K562 (cell line): ENCODE measurements around the gene TBXA2R. TPM values are rescaled to one million over a fixed set of nuclear protein-coding genes. Genes with fewer than 3 reads are reported as not detected.
A peak's percentile ranks its signal among the peaks of the same experiment; 100 is the strongest.

Experiments
- BCOR ChIP-seq: fragments of 450-650 bp; IDR thresholded peaks from 2 replicates; pipeline ENCODE4 v1.6.1; 2016
- ELF1 ChIP-seq: fragments of 200-800 bp; sonication (Bioruptor generic); IDR thresholded peaks from 2 replicates; pipeline ENCODE4 v1.6.1; 2016; ENCODE audit warnings: missing genetic modification characterization, missing compliant biosample characterization
- KLF1 ChIP-seq: fragments of 450-650 bp; IDR thresholded peaks from 2 replicates; pipeline ENCODE4 v1.6.1; 2016; ENCODE audit warnings: missing genetic modification characterization, missing compliant biosample characterization
- NFRKB ChIP-seq: fragments of 450-650 bp; IDR thresholded peaks from 2 replicates; pipeline ENCODE4 v1.6.1; 2016; ENCODE audit warnings: low read depth
- TARDBP ChIP-seq: fragments of 450-650 bp; IDR thresholded peaks from 2 replicates; pipeline ENCODE4 v1.6.1; 2016
- ZFP36 ChIP-seq: fragments of 150-350 bp; IDR thresholded peaks from 2 replicates; pipeline ENCODE4 v1.6.1; 2018; ENCODE audit warnings: low read length, low read depth; ENCODE audit not compliant: partially characterized antibody
- ZNF253 ChIP-seq: fragments of 250-450 bp; sonication (Bioruptor Pico); conservative IDR thresholded peaks from 2 replicates; pipeline ENCODE4 v1.6.1; 2021; ENCODE audit warnings: mild to moderate bottlenecking
- ZNF778 ChIP-seq: fragments of 450-650 bp; formaldehyde crosslinking; IDR thresholded peaks from 2 replicates; pipeline ENCODE4 v1.4.0; 2020; ENCODE audit warnings: mild to moderate bottlenecking, moderate library complexity
- polyA plus RNA-seq, 8 experiments: library from polyadenylated mRNA; depleted of rRNA in 4 of 8; stranded (reverse) in 5 of 8; unstranded in 3 of 8; fragments of >200 nt; fragmentation: Nextera tagmentation in 2 of 8; fragmentation: Illumina TruSeq in 1 of 8; extraction: Ambion mirVana in 2 of 8; extraction: Trizol in 1 of 8; gene quantifications; 2 replicates each; pipeline versions ENCODE4 v1.2.1 to v1.2.3, GENCODE V29; 2011 to 2014; ENCODE audit warnings: inconsistent platforms in 1 of 8, missing spikeins in 1 of 8
- total RNA-seq, 7 experiments: library from RNA; depleted of rRNA in 6 of 7; stranded (reverse); fragments of >200 nt in 6 of 7; fragmentation: Illumina TruSeq in 2 of 7; extraction: Trizol in 2 of 7; gene quantifications; 2 replicates each; pipeline versions ENCODE4 v1.2.1 to v1.2.3, GENCODE V29; 2011 to 2021; ENCODE audit warnings: low replicate concordance in 1 of 7
- TF ChIP-seq, protein P1 (sequence below): sonication (generic); formaldehyde crosslinking; IDR thresholded peaks from 2 replicates; pipeline ENCODE4 v1.4.0; 2020; ENCODE audit warnings: mild to moderate bottlenecking, missing genetic modification reagents
- TF ChIP-seq, protein P2 (sequence below): fragments of 200-600 bp; sonication (generic); IDR thresholded peaks from one replicate; pipeline ENCODE4 v1.6.1; 2012; ENCODE audit warnings: mild to moderate bottlenecking, low read depth, low read length, inconsistent platforms
- TF ChIP-seq, protein P3 (sequence below): fragments of 450-650 bp; formaldehyde crosslinking; IDR thresholded peaks from 2 replicates; pipeline ENCODE4 v1.4.0; 2022; ENCODE audit warnings: missing genetic modification characterization
- TF ChIP-seq, protein P4 (sequence below), 2 experiments: fragments of 450-650 bp in 1 of 2; sonication (generic) in 1 of 2; formaldehyde crosslinking; conservative IDR thresholded peaks; 2 replicates each; pipeline versions ENCODE4 v1.4.0 to v1.8.1; 2020 to 2022; ENCODE audit warnings: mild to moderate bottlenecking in 1 of 2, missing genetic modification reagents in 1 of 2

The TBXA2R gene
- total and polyA plus RNA-seq, 9 of the 15 experiments (the other 6 are each of a cell fraction or from before 2014, with no cell fraction given): 1.5 to 24.0 (median 2.8) TPM

DNA sequence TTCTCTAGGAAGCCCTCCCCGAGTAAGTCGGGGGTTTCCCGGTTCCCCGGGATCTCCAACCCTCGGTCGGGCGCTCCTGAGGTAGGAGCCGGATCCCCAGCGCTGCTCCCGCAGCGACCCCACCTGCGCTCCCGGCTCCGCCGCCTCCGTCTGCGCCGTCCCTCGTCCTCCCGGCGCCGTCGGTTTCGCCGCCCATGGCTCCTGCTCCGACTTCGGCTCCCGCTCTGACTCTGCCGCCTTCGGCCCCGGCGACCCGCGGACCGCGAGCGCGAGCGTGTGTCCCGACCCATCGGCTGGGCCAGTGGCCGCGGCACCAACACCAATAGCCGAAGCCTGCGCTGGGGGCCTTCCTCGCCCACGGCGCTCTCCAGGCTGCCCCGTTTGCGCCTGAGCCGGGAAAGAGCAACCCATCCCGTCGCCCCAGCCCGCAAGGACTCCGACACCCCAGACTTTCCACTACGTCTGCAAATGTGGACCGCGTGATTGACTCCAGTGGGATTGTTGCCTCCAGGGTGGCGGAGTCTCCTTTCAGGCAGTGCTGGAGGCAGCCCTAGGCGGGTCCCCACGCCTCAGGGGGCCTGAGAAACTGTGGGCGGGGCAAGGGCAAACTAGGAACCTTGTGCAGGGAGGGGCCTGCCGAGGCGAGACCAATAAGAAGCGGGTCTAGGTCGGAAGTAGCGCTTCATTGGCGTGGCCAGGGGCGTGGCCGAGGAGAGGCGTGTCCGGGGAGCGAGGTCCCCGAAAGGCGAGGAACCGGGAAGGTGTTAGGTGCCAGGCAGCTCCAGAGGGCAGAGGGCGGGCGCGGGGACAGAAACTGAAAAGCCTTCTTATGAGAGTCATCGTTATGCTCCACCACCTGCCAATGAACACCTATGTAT is 20.0 kb upstream of the TBXA2R start, which contains the start of gene CACTIN (continued):
- TF ChIP-seq, protein P1, sequence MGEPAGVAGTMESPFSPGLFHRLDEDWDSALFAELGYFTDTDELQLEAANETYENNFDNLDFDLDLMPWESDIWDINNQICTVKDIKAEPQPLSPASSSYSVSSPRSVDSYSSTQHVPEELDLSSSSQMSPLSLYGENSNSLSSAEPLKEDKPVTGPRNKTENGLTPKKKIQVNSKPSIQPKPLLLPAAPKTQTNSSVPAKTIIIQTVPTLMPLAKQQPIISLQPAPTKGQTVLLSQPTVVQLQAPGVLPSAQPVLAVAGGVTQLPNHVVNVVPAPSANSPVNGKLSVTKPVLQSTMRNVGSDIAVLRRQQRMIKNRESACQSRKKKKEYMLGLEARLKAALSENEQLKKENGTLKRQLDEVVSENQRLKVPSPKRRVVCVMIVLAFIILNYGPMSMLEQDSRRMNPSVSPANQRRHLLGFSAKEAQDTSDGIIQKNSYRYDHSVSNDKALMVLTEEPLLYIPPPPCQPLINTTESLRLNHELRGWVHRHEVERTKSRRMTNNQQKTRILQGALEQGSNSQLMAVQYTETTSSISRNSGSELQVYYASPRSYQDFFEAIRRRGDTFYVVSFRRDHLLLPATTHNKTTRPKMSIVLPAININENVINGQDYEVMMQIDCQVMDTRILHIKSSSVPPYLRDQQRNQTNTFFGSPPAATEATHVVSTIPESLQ: peak; percentile 74; the same call in 1 of the 2 replicates
- no peak for TF ChIP-seq NFRKB
- no peak for TF ChIP-seq ZNF778 (CRISPR knock-in tag)
- TF ChIP-seq KLF1: peak; percentile 85
- TF ChIP-seq ELF1 (tag): peak; percentile 86
- TF ChIP-seq, protein P2, sequence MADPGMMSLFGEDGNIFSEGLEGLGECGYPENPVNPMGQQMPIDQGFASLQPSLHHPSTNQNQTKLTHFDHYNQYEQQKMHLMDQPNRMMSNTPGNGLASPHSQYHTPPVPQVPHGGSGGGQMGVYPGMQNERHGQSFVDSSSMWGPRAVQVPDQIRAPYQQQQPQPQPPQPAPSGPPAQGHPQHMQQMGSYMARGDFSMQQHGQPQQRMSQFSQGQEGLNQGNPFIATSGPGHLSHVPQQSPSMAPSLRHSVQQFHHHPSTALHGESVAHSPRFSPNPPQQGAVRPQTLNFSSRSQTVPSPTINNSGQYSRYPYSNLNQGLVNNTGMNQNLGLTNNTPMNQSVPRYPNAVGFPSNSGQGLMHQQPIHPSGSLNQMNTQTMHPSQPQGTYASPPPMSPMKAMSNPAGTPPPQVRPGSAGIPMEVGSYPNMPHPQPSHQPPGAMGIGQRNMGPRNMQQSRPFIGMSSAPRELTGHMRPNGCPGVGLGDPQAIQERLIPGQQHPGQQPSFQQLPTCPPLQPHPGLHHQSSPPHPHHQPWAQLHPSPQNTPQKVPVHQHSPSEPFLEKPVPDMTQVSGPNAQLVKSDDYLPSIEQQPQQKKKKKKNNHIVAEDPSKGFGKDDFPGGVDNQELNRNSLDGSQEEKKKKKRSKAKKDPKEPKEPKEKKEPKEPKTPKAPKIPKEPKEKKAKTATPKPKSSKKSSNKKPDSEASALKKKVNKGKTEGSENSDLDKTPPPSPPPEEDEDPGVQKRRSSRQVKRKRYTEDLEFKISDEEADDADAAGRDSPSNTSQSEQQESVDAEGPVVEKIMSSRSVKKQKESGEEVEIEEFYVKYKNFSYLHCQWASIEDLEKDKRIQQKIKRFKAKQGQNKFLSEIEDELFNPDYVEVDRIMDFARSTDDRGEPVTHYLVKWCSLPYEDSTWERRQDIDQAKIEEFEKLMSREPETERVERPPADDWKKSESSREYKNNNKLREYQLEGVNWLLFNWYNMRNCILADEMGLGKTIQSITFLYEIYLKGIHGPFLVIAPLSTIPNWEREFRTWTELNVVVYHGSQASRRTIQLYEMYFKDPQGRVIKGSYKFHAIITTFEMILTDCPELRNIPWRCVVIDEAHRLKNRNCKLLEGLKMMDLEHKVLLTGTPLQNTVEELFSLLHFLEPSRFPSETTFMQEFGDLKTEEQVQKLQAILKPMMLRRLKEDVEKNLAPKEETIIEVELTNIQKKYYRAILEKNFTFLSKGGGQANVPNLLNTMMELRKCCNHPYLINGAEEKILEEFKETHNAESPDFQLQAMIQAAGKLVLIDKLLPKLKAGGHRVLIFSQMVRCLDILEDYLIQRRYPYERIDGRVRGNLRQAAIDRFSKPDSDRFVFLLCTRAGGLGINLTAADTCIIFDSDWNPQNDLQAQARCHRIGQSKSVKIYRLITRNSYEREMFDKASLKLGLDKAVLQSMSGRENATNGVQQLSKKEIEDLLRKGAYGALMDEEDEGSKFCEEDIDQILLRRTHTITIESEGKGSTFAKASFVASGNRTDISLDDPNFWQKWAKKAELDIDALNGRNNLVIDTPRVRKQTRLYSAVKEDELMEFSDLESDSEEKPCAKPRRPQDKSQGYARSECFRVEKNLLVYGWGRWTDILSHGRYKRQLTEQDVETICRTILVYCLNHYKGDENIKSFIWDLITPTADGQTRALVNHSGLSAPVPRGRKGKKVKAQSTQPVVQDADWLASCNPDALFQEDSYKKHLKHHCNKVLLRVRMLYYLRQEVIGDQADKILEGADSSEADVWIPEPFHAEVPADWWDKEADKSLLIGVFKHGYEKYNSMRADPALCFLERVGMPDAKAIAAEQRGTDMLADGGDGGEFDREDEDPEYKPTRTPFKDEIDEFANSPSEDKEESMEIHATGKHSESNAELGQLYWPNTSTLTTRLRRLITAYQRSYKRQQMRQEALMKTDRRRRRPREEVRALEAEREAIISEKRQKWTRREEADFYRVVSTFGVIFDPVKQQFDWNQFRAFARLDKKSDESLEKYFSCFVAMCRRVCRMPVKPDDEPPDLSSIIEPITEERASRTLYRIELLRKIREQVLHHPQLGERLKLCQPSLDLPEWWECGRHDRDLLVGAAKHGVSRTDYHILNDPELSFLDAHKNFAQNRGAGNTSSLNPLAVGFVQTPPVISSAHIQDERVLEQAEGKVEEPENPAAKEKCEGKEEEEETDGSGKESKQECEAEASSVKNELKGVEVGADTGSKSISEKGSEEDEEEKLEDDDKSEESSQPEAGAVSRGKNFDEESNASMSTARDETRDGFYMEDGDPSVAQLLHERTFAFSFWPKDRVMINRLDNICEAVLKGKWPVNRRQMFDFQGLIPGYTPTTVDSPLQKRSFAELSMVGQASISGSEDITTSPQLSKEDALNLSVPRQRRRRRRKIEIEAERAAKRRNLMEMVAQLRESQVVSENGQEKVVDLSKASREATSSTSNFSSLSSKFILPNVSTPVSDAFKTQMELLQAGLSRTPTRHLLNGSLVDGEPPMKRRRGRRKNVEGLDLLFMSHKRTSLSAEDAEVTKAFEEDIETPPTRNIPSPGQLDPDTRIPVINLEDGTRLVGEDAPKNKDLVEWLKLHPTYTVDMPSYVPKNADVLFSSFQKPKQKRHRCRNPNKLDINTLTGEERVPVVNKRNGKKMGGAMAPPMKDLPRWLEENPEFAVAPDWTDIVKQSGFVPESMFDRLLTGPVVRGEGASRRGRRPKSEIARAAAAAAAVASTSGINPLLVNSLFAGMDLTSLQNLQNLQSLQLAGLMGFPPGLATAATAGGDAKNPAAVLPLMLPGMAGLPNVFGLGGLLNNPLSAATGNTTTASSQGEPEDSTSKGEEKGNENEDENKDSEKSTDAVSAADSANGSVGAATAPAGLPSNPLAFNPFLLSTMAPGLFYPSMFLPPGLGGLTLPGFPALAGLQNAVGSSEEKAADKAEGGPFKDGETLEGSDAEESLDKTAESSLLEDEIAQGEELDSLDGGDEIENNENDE: no peak
- TF ChIP-seq, protein P3, sequence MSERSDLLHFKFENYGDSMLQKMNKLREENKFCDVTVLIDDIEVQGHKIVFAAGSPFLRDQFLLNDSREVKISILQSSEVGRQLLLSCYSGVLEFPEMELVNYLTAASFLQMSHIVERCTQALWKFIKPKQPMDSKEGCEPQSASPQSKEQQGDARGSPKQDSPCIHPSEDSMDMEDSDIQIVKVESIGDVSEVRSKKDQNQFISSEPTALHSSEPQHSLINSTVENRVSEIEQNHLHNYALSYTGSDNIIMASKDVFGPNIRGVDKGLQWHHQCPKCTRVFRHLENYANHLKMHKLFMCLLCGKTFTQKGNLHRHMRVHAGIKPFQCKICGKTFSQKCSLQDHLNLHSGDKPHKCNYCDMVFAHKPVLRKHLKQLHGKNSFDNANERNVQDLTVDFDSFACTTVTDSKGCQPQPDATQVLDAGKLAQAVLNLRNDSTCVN (CRISPR knock-in tag): 0 out of 2 replicates have a peak, but pooled peaks have one; percentile 6
- TF ChIP-seq, protein P4, sequence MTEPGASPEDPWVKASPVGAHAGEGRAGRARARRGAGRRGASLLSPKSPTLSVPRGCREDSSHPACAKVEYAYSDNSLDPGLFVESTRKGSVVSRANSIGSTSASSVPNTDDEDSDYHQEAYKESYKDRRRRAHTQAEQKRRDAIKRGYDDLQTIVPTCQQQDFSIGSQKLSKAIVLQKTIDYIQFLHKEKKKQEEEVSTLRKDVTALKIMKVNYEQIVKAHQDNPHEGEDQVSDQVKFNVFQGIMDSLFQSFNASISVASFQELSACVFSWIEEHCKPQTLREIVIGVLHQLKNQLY (CRISPR knock-in tag; conservative IDR thresholded peaks at IDR 0.05): no peak
- TF ChIP-seq ZFP36: peak; percentile 9
- TF ChIP-seq BCOR: no peak
- TF ChIP-seq TARDBP: no peak; the same call in 1 of the 2 replicates
- no peak for TF ChIP-seq ZNF253
